Left colon (tissue), 2 donors: ENCODE results near the gene SLC34A3. TPM values are rescaled to one million over a fixed set of nuclear protein-coding genes. Genes with fewer than 3 reads are reported as not detected.

ENCODE experiments used
- ATAC-seq: fragments of 200-7000 bp; cut with Tn5 transposase; one replicate; pipeline ENCODE4 v1.9.1; 2020; ENCODE audit warnings: mild to moderate bottlenecking, moderate library complexity
- DNase-seq, 2 donors: peaks; one replicate each; pipeline ENCODE4 v3.0.0-alpha.2; 2020
- intact Hi-C, 2 donors: fragments of 100-400 bp; cut with DNase I in 1 of 2; cut with micrococcal nuclease in 1 of 2; formaldehyde crosslinking; loops; one replicate each; pipeline versions ENCODE4 v1.11.2 to v1.14.0; 2022; cut with DNase I, micrococcal nuclease
- total RNA-seq, 2 donors: library from RNA; stranded (reverse); fragmentation: NEBNext Ultra II Directional; extraction: Animal tissue kit (Norgen Biotek cat#: 25700); gene quantifications; one replicate each; pipeline ENCODE4 v1.2.1, GENCODE V29; 2021
- donor health status: DM: no; HTN: no; CAD: no.
- donor health status: DM: yes; HTN: yes; CAD: no.

SLC34A3 gene
- total RNA-seq, 2 donors from 2014 or later = not detected

GRCh38 chr9:137244486-137245449 is 14.1 kb downstream of the SLC34A3 start:
- no peak for DNase-seq
- intact Hi-C loops = no loop called here
- no peak for ATAC-seq

- no peak for DNase-seq
- no peak for ATAC-seq
- intact Hi-C loops = no loop called here
These were observed 15.0 kb downstream of the SLC34A3 start for GRCh38 chr9:137245450-137246421.

GRCh38 chr9:137247135-137247915 is 16.6 kb downstream of the SLC34A3 start:
- intact Hi-C loops = no loop called here
- ATAC-seq = no peak
- DNase-seq = no peak

GRCh38 chr9:137247916-137248175 is 17.1 kb downstream of the SLC34A3 start:
- intact Hi-C loops = no loop called here
- ATAC-seq (no peak), DNase-seq (no peak)

- DNase-seq (no peak), ATAC-seq (no peak)
- intact Hi-C loops = no loop called here
These were observed 19.9 kb downstream of the SLC34A3 start for GRCh38 chr9:137250329-137251193.

- ATAC-seq = no peak
- intact Hi-C loops = no loop called here
- DNase-seq = no peak
These were observed 20.4 kb downstream of the SLC34A3 start, which contains the start of gene STPG3 for GRCh38 chr9:137251194-137251461. Gene STPG3 (plus strand): TSS chr9:137251286. CDS start chr9:137251287, 1 bp downstream.

- intact Hi-C loops = no loop called here
- ATAC-seq (no peak), DNase-seq (no peak)
These were observed 21.0 kb downstream of the SLC34A3 start for GRCh38 chr9:137251490-137252268.

- intact Hi-C loops = no loop called here
- ATAC-seq = peak; percentile 36
- DNase-seq = peak in 1 of 2 donors; percentile 52
These were observed 22.1 kb downstream of the SLC34A3 start for GRCh38 chr9:137252555-137253506.

- intact Hi-C loops = no loop called here
- no peak for DNase-seq
- ATAC-seq = peak; percentile 49
These were observed 23.3 kb downstream of the SLC34A3 start for GRCh38 chr9:137253717-137254623.

GRCh38 chr9:137254624-137255447 is 24.1 kb downstream of the SLC34A3 start, which contains the start of gene NELFB:
Gene NELFB (plus strand): TSS chr9:137255327.
- DNase-seq = peak; percentile 90 to 96
- peak; percentile 84 for ATAC-seq
- intact Hi-C loops = no loop called here

- DNase-seq = peak in 1 of 2 donors; percentile 72
- ATAC-seq = peak; percentile 37
- intact Hi-C loops = no loop called here
These were observed 24.9 kb downstream of the SLC34A3 start for GRCh38 chr9:137255448-137256114.

- ATAC-seq = no peak
- DNase-seq = no peak
- intact Hi-C loops = no loop called here
These were observed 25.7 kb downstream of the SLC34A3 start for GRCh38 chr9:137256362-137256761.

- no peak for ATAC-seq
- intact Hi-C loops = no loop called here
- no peak for DNase-seq
These were observed 26.2 kb downstream of the SLC34A3 start for GRCh38 chr9:137256856-137257255.
